HepG2 (cell line): Measurements from ENCODE around the gene ATP2A2. TPM values are rescaled to one million over a fixed set of nuclear protein-coding genes. Genes with fewer than 3 reads are reported as not detected.

ENCODE experiments used
- ATAC-seq: fragments of 200-7000 bp; cut with Tn5 transposase; 3 replicates; pipeline ENCODE4 v1.9.1; 2020; ENCODE audit warnings: mild to moderate bottlenecking, moderate library complexity
- BruUV-seq: library from RNA; stranded (reverse); fragments of 400-500 nt; replicated peaks from 2 replicates; lab custom pipeline; 2021; lab: Mats Ljungman, UMichigan
- CTCF ChIA-PET: fragments of 300-600 bp; formaldehyde crosslinking; extraction: SDS; loops from one replicate; lab custom pipeline; 2021; ENCODE audit warnings: low total read pairs, inconsistent platforms, low intra/inter-chr PET ratio; lab: Yijun Ruan, JAX
- POLR2A ChIA-PET: fragments of 350-600 bp; sonication (Branson Sonifier 250); formaldehyde crosslinking; loops from one replicate; lab custom pipeline; 2020; ENCODE audit warnings: antibody characterized with exemption, inconsistent platforms; lab: Yijun Ruan, JAX
- DNase-seq: peaks from one replicate; pipeline ENCODE4 v3.0.0-alpha.2; 2015; ENCODE audit warnings: low spot score
- FAIRE-seq: peaks from 3 replicates; lab custom pipeline; 2011; peaks lifted over from hg19 to GRCh38; lab: Jason Lieb, UNC
- H2AFZ ChIP-seq: one replicate; pipeline ENCODE4 v1.6.1; 2011; ENCODE audit warnings: low read length, inconsistent platforms
- H3K27ac ChIP-seq: fragments of 300-600 bp; 3 replicates; pipeline ENCODE4 v1.8.0; 2011; ENCODE audit warnings: mixed run types, mild to moderate bottlenecking, mixed read lengths, low read length, inconsistent platforms; ENCODE audit not compliant: insufficient read depth; ENCODE audit errors: extremely low read length
- H3K27me3 ChIP-seq, 2 experiments: fragments of 200-600 bp in 1 of 2; 2 replicates in 1 of 2; 3 replicates in 1 of 2; pipeline versions ENCODE4 v1.6.0 to v1.8.0; 2011; ENCODE audit warnings: low read length in 2 of 2, mild to moderate bottlenecking in 2 of 2, moderate library complexity in 2 of 2, inconsistent platforms in 1 of 2; ENCODE audit not compliant: insufficient read depth in 2 of 2, control insufficient read depth in 1 of 2
- H3K36me3 ChIP-seq, 2 experiments: fragments of 200-600 bp in 1 of 2; replicated peaks in 1 of 2; 2 replicates in 1 of 2; 3 replicates in 1 of 2; pipeline versions ENCODE4 v1.5.1 to v1.8.0; 2011; ENCODE audit warnings: low read length in 2 of 2, inconsistent platforms in 1 of 2; ENCODE audit not compliant: insufficient read depth in 2 of 2, control insufficient read depth in 1 of 2
- H3K4me1 ChIP-seq: 2 replicates; pipeline ENCODE4 v1.5.1; 2012; ENCODE audit warnings: low read length, inconsistent platforms; ENCODE audit not compliant: insufficient read depth
- H3K4me2 ChIP-seq: 2 replicates; pipeline ENCODE4 v1.6.0; 2011; ENCODE audit warnings: low read depth, low read length, inconsistent platforms
- H3K4me3 ChIP-seq, 3 experiments: fragments of 200-600 bp in 1 of 3; sonication (generic), shearing (Covaris generic) in 1 of 3; replicated peaks in 1 of 3; 2 replicates each; pipeline ENCODE4 v1.5.1; 2011 to 2016; ENCODE audit warnings: low read length in 3 of 3, inconsistent platforms in 2 of 3, low read depth in 2 of 3, mild to moderate bottlenecking in 2 of 3, control low read depth in 1 of 3, mixed read lengths in 1 of 3; ENCODE audit not compliant: insufficient read depth in 1 of 3
- H3K79me2 ChIP-seq: one replicate; pipeline ENCODE4 v1.6.1; 2011; ENCODE audit warnings: low read length, inconsistent platforms; ENCODE audit not compliant: insufficient read depth
- H3K9ac ChIP-seq: 2 replicates; pipeline ENCODE4 v1.6.0; 2011; ENCODE audit warnings: mild to moderate bottlenecking, low read depth, low read length, inconsistent platforms; ENCODE audit not compliant: insufficient read depth
- H3K9me3 ChIP-seq: 2 replicates; pipeline ENCODE4 v1.5.1; 2012; ENCODE audit warnings: mild to moderate bottlenecking, low read length
- H4K20me1 ChIP-seq: 2 replicates; pipeline ENCODE4 v1.6.0; 2011; ENCODE audit warnings: inconsistent platforms, mild to moderate bottlenecking, low read length, moderate library complexity; ENCODE audit not compliant: insufficient read depth
- AGO2 ChIP-seq: fragments of 200-400 bp; formaldehyde crosslinking; optimal IDR thresholded peaks from 2 replicates; pipeline ENCODE3; 2017; ENCODE audit warnings: mild to moderate bottlenecking, low read depth, low read length, moderate library complexity
- ATAD3A ChIP-seq: sonication (generic); formaldehyde crosslinking; IDR thresholded peaks from 2 replicates; pipeline ENCODE4 v1.4.0; 2020; ENCODE audit warnings: missing genetic modification reagents
- ELF4 ChIP-seq: sonication (generic); formaldehyde crosslinking; IDR thresholded peaks from 2 replicates; pipeline ENCODE4 v1.5.0; 2020; ENCODE audit warnings: missing genetic modification reagents, mild to moderate bottlenecking, moderate library complexity, borderline replicate concordance
- POLR2G ChIP-seq: fragments of 200-400 bp; formaldehyde crosslinking; IDR thresholded peaks from 2 replicates; pipeline ENCODE4 v1.6.1; 2018; ENCODE audit warnings: mild to moderate bottlenecking, low read depth, low read length, moderate library complexity
- SCMH1 ChIP-seq: sonication (generic); formaldehyde crosslinking; IDR thresholded peaks from 2 replicates; pipeline ENCODE4 v1.9.0; 2021; ENCODE audit warnings: missing genetic modification reagents, mild to moderate bottlenecking, borderline replicate concordance
- WGBS: methylation state at CpG from one replicate; pipeline ENCODE4 v1.1.6; 2017; ENCODE audit warnings: low lambda C conversion rate; 5-methylcytosine and 5-hydroxymethylcytosine counted together
- in situ Hi-C: cut with HindIII; loops from 2 replicates; pipeline ENCODE4 v1.10.0; 2017; ENCODE audit warnings: low pct_unique_long_range_greater_than_20kb; ENCODE audit not compliant: extremely low pct_ligation_motif_present
- intact Hi-C: fragments of 100-400 bp; cut with micrococcal nuclease; formaldehyde crosslinking; loops from one replicate; pipeline ENCODE4 v1.10.0; 2022; ENCODE audit not compliant: unreplicated experiment
- polyA plus RNA-seq, 8 experiments: library from polyadenylated mRNA; depleted of rRNA in 3 of 8; stranded (reverse) in 7 of 8; unstranded in 1 of 8; fragments of >200 nt; fragmentation: Illumina TruSeq in 4 of 8; extraction: Trizol in 4 of 8; gene quantifications; 2 replicates each; pipeline versions ENCODE4 v1.2.1 to v1.2.3, GENCODE V29; 2011 to 2016; ENCODE audit warnings: low read depth in 4 of 8, missing spikeins in 1 of 8, mixed read lengths in 1 of 8; ENCODE audit not compliant: insufficient read depth in 1 of 8
- total RNA-seq, 5 experiments: library from RNA; depleted of rRNA; stranded (reverse); fragments of >200 nt; fragmentation: Illumina TruSeq; extraction: Trizol; gene quantifications; 2 replicates each; pipeline ENCODE4 v1.2.3, GENCODE V29; 2016; ENCODE audit warnings: low read depth in 1 of 5
- TF ChIP-seq, protein P1 (sequence below): sonication (generic); formaldehyde crosslinking; IDR thresholded peaks from 2 replicates; pipeline ENCODE4 v1.4.0; 2020; ENCODE audit warnings: mild to moderate bottlenecking, missing genetic modification reagents
- TF ChIP-seq, protein P2 (sequence below): sonication (generic); formaldehyde crosslinking; conservative IDR thresholded peaks from 2 replicates; pipeline ENCODE4 v1.4.0; 2020; ENCODE audit warnings: missing genetic modification reagents

Gene ATP2A2
- total and polyA plus RNA-seq, 2 of the 13 experiments (the other 11 are each of a cell fraction or from before 2014, with no cell fraction given), result 35.4 to 85.5 TPM

GRCh38 chr12:110371408-110372055 lies 90.5 kb downstream of the ATP2A2 start:
- H3K36me3 ChIP-seq, result peaks cover 21 to 42% of the 10 kb centered on the region in 2 experiments
- peaks cover 15% of the 10 kb centered on the region for H3K4me1 ChIP-seq
- POLR2A ChIA-PET, result interaction anchor here (0.8 kb wide), 1 partner anchor 10 kb away, joined by 3 read pairs; no protein-coding TSS in a partner anchor
- in situ Hi-C loops, result no loop called here
- ATAC-seq, result no peak; the same call in 1 of the 3 replicates
- no peak for DNase-seq
- H3K4me3 ChIP-seq, result no peak overlapping the region
- no peak overlapping the region for H3K9ac ChIP-seq
- no peaks in the 10 kb centered on the region for H3K79me2 ChIP-seq
- 96% methylated on average over 8 of the region's 13 CpGs for WGBS
- H4K20me1 ChIP-seq, result no peaks in the 10 kb centered on the region
- CTCF ChIA-PET, result no interaction called here
- no peaks in the 10 kb centered on the region; a peak in 1 of 5 replicates for H3K27me3 ChIP-seq
- TF ChIP-seq AGO2, result peak; percentile 59
- TF ChIP-seq POLR2G, result peak; percentile 22; the same call in 1 of the 2 replicates
- TF ChIP-seq, protein P1, sequence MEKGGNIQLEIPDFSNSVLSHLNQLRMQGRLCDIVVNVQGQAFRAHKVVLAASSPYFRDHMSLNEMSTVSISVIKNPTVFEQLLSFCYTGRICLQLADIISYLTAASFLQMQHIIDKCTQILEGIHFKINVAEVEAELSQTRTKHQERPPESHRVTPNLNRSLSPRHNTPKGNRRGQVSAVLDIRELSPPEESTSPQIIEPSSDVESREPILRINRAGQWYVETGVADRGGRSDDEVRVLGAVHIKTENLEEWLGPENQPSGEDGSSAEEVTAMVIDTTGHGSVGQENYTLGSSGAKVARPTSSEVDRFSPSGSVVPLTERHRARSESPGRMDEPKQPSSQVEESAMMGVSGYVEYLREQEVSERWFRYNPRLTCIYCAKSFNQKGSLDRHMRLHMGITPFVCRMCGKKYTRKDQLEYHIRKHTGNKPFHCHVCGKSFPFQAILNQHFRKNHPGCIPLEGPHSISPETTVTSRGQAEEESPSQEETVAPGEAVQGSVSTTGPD, result no peak
- H3K9me3 ChIP-seq, result no peaks in the 10 kb centered on the region
- no TSS peak for BruUV-seq
- no peak overlapping the region for H2AFZ ChIP-seq
- H3K4me2 ChIP-seq, result no peak overlapping the region
- intact Hi-C loops, result no loop called here
- H3K27ac ChIP-seq, result no peak overlapping the region
- FAIRE-seq, result no peak

- intact Hi-C loops (no loop called here), in situ Hi-C loops (no loop called here)
- Histone ChIP-seq H3K4me1 (peaks cover 10% of the 10 kb centered on the region; the same call in 1 of the 2 replicates), H2AFZ (no peak overlapping the region), H3K4me3 (no peak overlapping the region), H3K36me3 (peaks cover 21 to 43% of the 10 kb centered on the region in 2 experiments), H3K79me2 (no peaks in the 10 kb centered on the region), H3K27ac (no peak overlapping the region), H3K9ac (no peak overlapping the region), H3K4me2 (no peak overlapping the region), H4K20me1 (no peaks in the 10 kb centered on the region), H3K9me3 (no peaks in the 10 kb centered on the region), H3K27me3 (no peaks in the 10 kb centered on the region; a peak in 1 of 5 replicates)
- ChIA-PET CTCF (no interaction called here), POLR2A (interaction anchor here (0.6 kb wide), 1 partner anchor 295 kb away, joined by 3 read pairs; no protein-coding TSS in a partner anchor)
- ATAC-seq (peak; percentile 10; the same call in 1 of the 3 replicates), FAIRE-seq (no peak), DNase-seq (no peak)
- BruUV-seq, result no TSS peak
- 92% methylated on average over 7 of the region's 7 CpGs for WGBS
- no peak for TF ChIP-seq ATAD3A (CRISPR knock-in tag)
- no peak for TF ChIP-seq ELF4
- TF ChIP-seq, protein P2, sequence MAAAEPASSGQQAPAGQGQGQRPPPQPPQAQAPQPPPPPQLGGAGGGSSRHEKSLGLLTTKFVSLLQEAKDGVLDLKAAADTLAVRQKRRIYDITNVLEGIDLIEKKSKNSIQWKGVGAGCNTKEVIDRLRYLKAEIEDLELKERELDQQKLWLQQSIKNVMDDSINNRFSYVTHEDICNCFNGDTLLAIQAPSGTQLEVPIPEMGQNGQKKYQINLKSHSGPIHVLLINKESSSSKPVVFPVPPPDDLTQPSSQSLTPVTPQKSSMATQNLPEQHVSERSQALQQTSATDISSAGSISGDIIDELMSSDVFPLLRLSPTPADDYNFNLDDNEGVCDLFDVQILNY (CRISPR knock-in tag), result no peak
- peak; percentile 78 for TF ChIP-seq AGO2
- no peak for TF ChIP-seq SCMH1
Measured at GRCh38 chr12:110372056-110372425, 91.0 kb downstream of the ATP2A2 start.
